Dedifferentiated amniotic fluid mesenchymal stem cell (primary cell): ENCODE data around the gene EPHB6.

Experiments
- DNase-seq: peaks from one replicate; pipeline ENCODE4 v3.0.0-alpha.2; 2016; ENCODE audit errors: extremely low spot score

EPHB6 gene

GRCh38 chr7:142854372-142855113 is at the start of gene EPHB6:
EPHB6 (plus strand) TSS chr7:142855076; CDS start chr7:142863228, 8,152 bp downstream.
- DNase-seq, result peak; percentile 35

- DNase-seq, result no peak
Measured at GRCh38 chr7:142805350-142806021, 49.4 kb upstream of the EPHB6 start.

- DNase-seq, result no peak
Measured at GRCh38 chr7:142806022-142806356, 48.9 kb upstream of the EPHB6 start.

GRCh38 chr7:142806957-142807356 is 47.9 kb upstream of the EPHB6 start:
- no peak for DNase-seq

GRCh38 chr7:142807855-142808460 is 46.9 kb upstream of the EPHB6 start:
- no peak for DNase-seq

- DNase-seq, result no peak
Measured at GRCh38 chr7:142808461-142808801, 46.4 kb upstream of the EPHB6 start.

- DNase-seq, result no peak
Measured at GRCh38 chr7:142808802-142809583, 45.9 kb upstream of the EPHB6 start.

GRCh38 chr7:142809671-142810070 is 45.2 kb upstream of the EPHB6 start:
- DNase-seq, result no peak

- peak; percentile 51 for DNase-seq
Measured at GRCh38 chr7:142811154-142811737, 43.6 kb upstream of the EPHB6 start.

- DNase-seq, result no peak
Measured at GRCh38 chr7:142812437-142813215, 42.2 kb upstream of the EPHB6 start.

GRCh38 chr7:142813226-142813625 is 41.6 kb upstream of the EPHB6 start:
- no peak for DNase-seq

GRCh38 chr7:142813699-142814098 is 41.2 kb upstream of the EPHB6 start:
- DNase-seq, result no peak

GRCh38 chr7:142814451-142814850 is 40.4 kb upstream of the EPHB6 start:
- DNase-seq, result no peak

GRCh38 chr7:142815134-142815533 is 39.7 kb upstream of the EPHB6 start:
- no peak for DNase-seq

- DNase-seq, result no peak
Measured at GRCh38 chr7:142817506-142817905, 37.4 kb upstream of the EPHB6 start.

- DNase-seq, result no peak
Measured at GRCh38 chr7:142819530-142819929, 35.3 kb upstream of the EPHB6 start.

- no peak for DNase-seq
Measured at GRCh38 chr7:142822714-142823113, 32.2 kb upstream of the EPHB6 start.

GRCh38 chr7:142827951-142828500 is 26.9 kb upstream of the EPHB6 start:
- DNase-seq, result no peak

GRCh38 chr7:142832417-142832816 is 22.5 kb upstream of the EPHB6 start:
- DNase-seq, result no peak

GRCh38 chr7:142833174-142834048 is 21.5 kb upstream of the EPHB6 start:
- no peak for DNase-seq
